Measurements from ENCODE around the gene PLXNA2. TPM values are rescaled to one million over a fixed set of nuclear protein-coding genes. Genes with fewer than 3 reads are reported as not detected.

PLXNA2 gene
- total RNA-seq, 1 experiment from 2014 or later = 0.89 TPM

GRCh38 chr1:208061632-208062031, 182.6 kb downstream of the PLXNA2 start:
- Histone ChIP-seq H3K36me3 (ENCODE audit: control insufficient read depth in 1 of 2, insufficient read depth in 2 of 2, low read length in 2 of 2) (no peaks in the 10 kb centered on the region), H3K27ac (ENCODE audit: low read depth, low read length) (no peak overlapping the region), H3K9ac (ENCODE audit: low read length) (no peak overlapping the region), H3K27me3 (ENCODE audit: insufficient read depth, low read length) (peaks cover 51% of the 10 kb centered on the region), H3K9me3 (ENCODE audit: control insufficient read depth in 1 of 2, insufficient read depth in 1 of 2, low read depth in 1 of 2, low read length in 2 of 2) (no peaks in the 10 kb centered on the region), H3K9me2 (ENCODE audit: insufficient read depth) (no peaks in the 10 kb centered on the region), H3K79me2 (ENCODE audit: insufficient read depth, low read length) (no peaks in the 10 kb centered on the region), H3K4me1 (ENCODE audit: control insufficient read depth in 1 of 2, insufficient read depth in 2 of 2, low read length in 2 of 2) (no peaks in the 10 kb centered on the region), H4K20me1 (ENCODE audit: insufficient read depth) (no peaks in the 10 kb centered on the region), H3K4me3 (replicated peaks in 1 of 2; ENCODE audit: low read depth in 1 of 2, low read length in 2 of 2) (no peak overlapping the region), H2AFZ (ENCODE audit: low read depth, low read length, poor library complexity, severe bottlenecking) (no peak overlapping the region), H3K4me2 (ENCODE audit: low read length) (no peak overlapping the region)
- RAD21 ChIA-PET (ENCODE audit: low non-redundant PET in 1 of 2, low total read pairs in 2 of 2, uncharacterized antibody in 2 of 2, unreplicated experiment in 2 of 2) = no interaction called here
- ATAC-seq = no peak
- POLR2A ChIA-PET = no interaction called here
- intact Hi-C loops (cut with micrococcal nuclease) = no loop called here
- DNase-seq (ENCODE audit: low read depth, low spot score) = no peak
- CTCF ChIA-PET = no interaction called here
- BruUV-seq (replicated peaks) = no TSS peak
- TF ChIP-seq SIN3A (IDR thresholded peaks at IDR 0.05; ENCODE audit: low read depth) (no peak), EZH2 (IDR thresholded peaks at IDR 0.05) (no peak), CTCF (IDR thresholded peaks at IDR 0.05 in 2 of 3, conservative IDR thresholded peaks at IDR 0.05 in 1 of 3; ENCODE audit: borderline replicate concordance in 1 of 3, insufficient read depth in 1 of 3, low read depth in 2 of 3, low read length in 2 of 3) (no peak), POLR2A (IDR thresholded peaks at IDR 0.05; ENCODE audit: borderline replicate concordance, extremely low read depth, insufficient read depth, insufficient read length) (no peak), MAX (IDR thresholded peaks at IDR 0.05) (no peak), SRF (IDR thresholded peaks at IDR 0.05; ENCODE audit: low read depth) (no peak), POLR2AphosphoS5 (IDR thresholded peaks at IDR 0.05; ENCODE audit: low read depth, low read length) (no peak), ZNF274 (IDR thresholded peaks at IDR 0.05; ENCODE audit: low read depth, low read length) (no peak), EZH2phosphoT487 (IDR thresholded peaks at IDR 0.05; ENCODE audit: borderline replicate concordance) (no peak), ATF3 (IDR thresholded peaks at IDR 0.05) (no peak), RAD21 (IDR thresholded peaks at IDR 0.05; ENCODE audit: low read depth) (no peak), JUND (IDR thresholded peaks at IDR 0.05) (no peak), ELF1 (IDR thresholded peaks at IDR 0.05; ENCODE audit: borderline replicate concordance, low read depth) (no peak), TCF7L2 (IDR thresholded peaks at IDR 0.05; ENCODE audit: borderline replicate concordance, extremely low read depth, insufficient read depth, insufficient read length) (no peak), SP1 (IDR thresholded peaks at IDR 0.05; ENCODE audit: low read depth) (no peak), YY1 (IDR thresholded peaks at IDR 0.05; ENCODE audit: extremely low read depth, insufficient replicate concordance, low read depth, low read length) (no peak)

All from HCT116 (cell line).